ENCODE results near the gene DYTN. TPM values are rescaled to one million over a fixed set of nuclear protein-coding genes. Genes with fewer than 3 reads are reported as not detected.

The DYTN gene
- polyA plus RNA-seq, 3 donors = not detected

GRCh38 chr2:206765242-206766056 lies 47.3 kb upstream of the DYTN start, which contains the start of the genes FASTKD2 and MDH1B:
TSS of gene FASTKD2 (plus strand) at chr2:206765606. CDS start at chr2:206766694, 1,088 bp downstream.
TSS of gene MDH1B (minus strand) at chr2:206765328. CDS start at chr2:206765271, 57 bp downstream.
- peaks cover 24% of the 10 kb centered on the region for H3K79me2 ChIP-seq (ENCODE audit: insufficient read depth, low read length)
- H3K27me3 Mint-ChIP-seq (ENCODE audit: low read depth in 3 of 3) = peaks cover 0 to 2% (median 0%) of the 10 kb centered on the region in 3 donors
- peaks cover 10% of the 10 kb centered on the region for H3K4me1 Mint-ChIP-seq
- no peak for TF ChIP-seq CTCF (IDR thresholded peaks at IDR 0.05)
- peaks cover 13 to 15% of the 10 kb centered on the region in 2 donors for H3K4me1 ChIP-seq (ENCODE audit: control insufficient read depth in 1 of 2, insufficient read depth in 2 of 2, low read length in 2 of 2)
- DNase-seq = peak; percentile 93 to 96 (median 94)
- no peaks in the 10 kb centered on the region for H4K20me1 ChIP-seq (ENCODE audit: insufficient read depth, low read length)
- peak within 1 kb of the TSS; percentile 73 for H3K4me2 ChIP-seq (replicated peaks; ENCODE audit: extremely low read depth, low read length, poor library complexity, severe bottlenecking)
- WGBS (ENCODE audit: insufficient coverage) = 0% methylated on average over 44 of the region's 46 CpGs
- H3K27ac ChIP-seq (ENCODE audit: low read depth in 1 of 2, low read length in 2 of 2) = peak within 1 kb of the TSS; percentile 81 to 99
- peak within 1 kb of the TSS in 6 of 7 donors; percentile 97 to 99 (median 98) for H3K27ac Mint-ChIP-seq
- H3K4me3 ChIP-seq (replicated peaks in 1 of 3; ENCODE audit: low read depth in 2 of 3, low read length in 3 of 3) = peak within 1 kb of the TSS; percentile 68 to 88 (median 69)
- peak within 1 kb of the TSS; percentile 89 to 93 for H3K4me3 Mint-ChIP-seq
- no peaks in the 10 kb centered on the region for H3K9me3 ChIP-seq (replicated peaks in 1 of 2; ENCODE audit: control insufficient read depth in 1 of 2, insufficient read depth in 1 of 2, low read length in 2 of 2)
- intact Hi-C loops (cut with micrococcal nuclease) = loop anchor here in 1 of 2 donors (10.0 kb wide), 1 partner anchor 1489 kb away; the partner anchor contains the start of gene IDH1
- peak within 1 kb of the TSS; percentile 91 for H3K9ac ChIP-seq (ENCODE audit: insufficient read depth, low read length, poor library complexity, severe bottlenecking)
- no peaks in the 10 kb centered on the region for H3K27me3 ChIP-seq (ENCODE audit: control insufficient read depth in 2 of 2, insufficient read depth in 2 of 2, low read length in 2 of 2)
- H3K36me3 Mint-ChIP-seq = peaks cover 18 to 22% of the 10 kb centered on the region in 2 donors
- no peaks in the 10 kb centered on the region for H3K9me3 Mint-ChIP-seq
- H2AFZ ChIP-seq (ENCODE audit: insufficient read depth, low read depth, low read length, poor library complexity, severe bottlenecking) = peak within 1 kb of the TSS; percentile 84
- H3K36me3 ChIP-seq (replicated peaks in 1 of 2; ENCODE audit: control insufficient read depth in 1 of 2, insufficient read depth in 2 of 2, low read length in 2 of 2) = peaks cover 8 to 36% of the 10 kb centered on the region in 2 donors

GRCh38 chr2:206764673-206765241 lies 46.6 kb upstream of the DYTN start:
- peaks cover 12 to 15% of the 10 kb centered on the region in 2 donors for H3K36me3 Mint-ChIP-seq
- H3K27ac ChIP-seq (ENCODE audit: low read depth in 1 of 2, low read length in 2 of 2) = peak overlapping the region; percentile 81 to 99

More at GRCh38 chr2:206764673-206765241, 46.6 kb upstream of the DYTN start:
- intact Hi-C loops (cut with micrococcal nuclease) = loop anchor here in 1 of 2 donors (10.0 kb wide), 1 partner anchor 1490 kb away; the partner anchor contains the start of gene IDH1
- Histone ChIP-seq H3K4me1 (ENCODE audit: control insufficient read depth in 1 of 2, insufficient read depth in 2 of 2, low read length in 2 of 2) (peaks cover 13 to 15% of the 10 kb centered on the region in 2 donors), H4K20me1 (ENCODE audit: insufficient read depth, low read length) (no peaks in the 10 kb centered on the region), H3K79me2 (ENCODE audit: insufficient read depth, low read length) (peaks cover 24% of the 10 kb centered on the region), H3K9me3 (replicated peaks in 1 of 2; ENCODE audit: control insufficient read depth in 1 of 2, insufficient read depth in 1 of 2, low read length in 2 of 2) (no peaks in the 10 kb centered on the region), H3K9ac (ENCODE audit: insufficient read depth, low read length, poor library complexity, severe bottlenecking) (peak overlapping the region; percentile 91), H3K4me2 (replicated peaks; ENCODE audit: extremely low read depth, low read length, poor library complexity, severe bottlenecking) (peak overlapping the region; percentile 73), H3K36me3 (replicated peaks in 1 of 2; ENCODE audit: control insufficient read depth in 1 of 2, insufficient read depth in 2 of 2, low read length in 2 of 2) (peaks cover 3 to 29% of the 10 kb centered on the region in 2 donors), H3K4me3 (replicated peaks in 1 of 3; ENCODE audit: low read depth in 2 of 3, low read length in 3 of 3) (peak overlapping the region; percentile 68 to 88 (median 69)), H3K27me3 (ENCODE audit: control insufficient read depth in 2 of 2, insufficient read depth in 2 of 2, low read length in 2 of 2) (no peaks in the 10 kb centered on the region), H2AFZ (ENCODE audit: insufficient read depth, low read depth, low read length, poor library complexity, severe bottlenecking) (peak overlapping the region; percentile 84)
- H3K27me3 Mint-ChIP-seq (ENCODE audit: low read depth in 3 of 3) = peaks cover 0 to 2% (median 2%) of the 10 kb centered on the region in 3 donors
- 14% methylated on average over 18 of the region's 18 CpGs for WGBS (ENCODE audit: insufficient coverage)
- DNase-seq = no peak
- peaks cover 10% of the 10 kb centered on the region for H3K4me1 Mint-ChIP-seq
- peak overlapping the region in 6 of 7 donors; percentile 97 to 99 (median 98) for H3K27ac Mint-ChIP-seq
- peak overlapping the region; percentile 89 to 93 for H3K4me3 Mint-ChIP-seq
- no peaks in the 10 kb centered on the region for H3K9me3 Mint-ChIP-seq
- no peak for TF ChIP-seq CTCF (IDR thresholded peaks at IDR 0.05)
